ENCODE measurements around the gene TPCN1. TPM values are rescaled to one million over a fixed set of nuclear protein-coding genes. Genes with fewer than 3 reads are reported as not detected.

Gene TPCN1
- total RNA-seq, 1 experiment from 2014 or later: 29.7 TPM

GRCh38 chr12:113268621-113269020, 47.4 kb downstream of the TPCN1 start:
- ATAC-seq (no peak), DNase-seq (ENCODE audit: low read depth, low spot score) (no peak)
- Histone ChIP-seq H3K4me1 (ENCODE audit: control insufficient read depth in 1 of 2, insufficient read depth in 2 of 2, low read length in 2 of 2) (no peaks in the 10 kb centered on the region), H3K79me2 (ENCODE audit: insufficient read depth, low read length) (no peaks in the 10 kb centered on the region), H2AFZ (ENCODE audit: low read depth, low read length, poor library complexity, severe bottlenecking) (no peak overlapping the region), H3K9me3 (ENCODE audit: control insufficient read depth in 1 of 2, insufficient read depth in 1 of 2, low read depth in 1 of 2, low read length in 2 of 2) (no peaks in the 10 kb centered on the region), H3K9me2 (ENCODE audit: insufficient read depth) (no peaks in the 10 kb centered on the region), H3K4me2 (ENCODE audit: low read length) (no peak overlapping the region), H3K27me3 (ENCODE audit: insufficient read depth, low read length) (no peaks in the 10 kb centered on the region), H3K9ac (ENCODE audit: low read length) (no peak overlapping the region), H3K36me3 (ENCODE audit: control insufficient read depth in 1 of 2, insufficient read depth in 2 of 2, low read length in 2 of 2) (peaks cover 0 to 2% of the 10 kb centered on the region in 2 experiments; a peak in 1 of 4 replicates), H3K27ac (ENCODE audit: low read depth, low read length) (no peak overlapping the region), H3K4me3 (replicated peaks in 1 of 2; ENCODE audit: low read depth in 1 of 2, low read length in 2 of 2) (no peak overlapping the region), H4K20me1 (ENCODE audit: insufficient read depth) (no peaks in the 10 kb centered on the region)
- ChIA-PET RAD21 (ENCODE audit: low non-redundant PET in 1 of 2, low total read pairs in 2 of 2, uncharacterized antibody in 2 of 2, unreplicated experiment in 2 of 2) (no interaction called here), POLR2A (no interaction called here), CTCF (no interaction called here)
- intact Hi-C loops (cut with micrococcal nuclease): no loop called here
- no peak for TF ChIP-seq ZNF274 (IDR thresholded peaks at IDR 0.05; ENCODE audit: low read depth, low read length)
- no peak for TF ChIP-seq FOSL1 (IDR thresholded peaks at IDR 0.05; ENCODE audit: low read depth)
- TF ChIP-seq CEBPB (IDR thresholded peaks at IDR 0.05; ENCODE audit: low read depth): no peak
- no peak for TF ChIP-seq SIN3A (IDR thresholded peaks at IDR 0.05; ENCODE audit: low read depth)
- no peak for TF ChIP-seq EGR1 (IDR thresholded peaks at IDR 0.05; ENCODE audit: low read depth)
- TF ChIP-seq REST (IDR thresholded peaks at IDR 0.05; ENCODE audit: low read depth): no peak
- no peak for TF ChIP-seq POLR2AphosphoS5 (IDR thresholded peaks at IDR 0.05; ENCODE audit: low read depth, low read length)
- TF ChIP-seq RAD21 (IDR thresholded peaks at IDR 0.05; ENCODE audit: low read depth): no peak
- BruUV-seq (replicated peaks): no TSS peak

Data from HCT116 (cell line).